Stimulated activated CD4-positive, alpha-beta T cell treated with anti-CD3 and anti-CD28 coated beads, Interleukin-1b, Interleukin-23, amount 100 ng/mL, for 1 hour (primary cell): ENCODE results near the gene ATCAY.

ENCODE experiments used
- DNase-seq, 2 donors: peaks; one replicate each; pipeline ENCODE4 v3.0.0-alpha.2; 2020; ENCODE audit warnings: low read depth in 2 of 2

ATCAY gene

DNA sequence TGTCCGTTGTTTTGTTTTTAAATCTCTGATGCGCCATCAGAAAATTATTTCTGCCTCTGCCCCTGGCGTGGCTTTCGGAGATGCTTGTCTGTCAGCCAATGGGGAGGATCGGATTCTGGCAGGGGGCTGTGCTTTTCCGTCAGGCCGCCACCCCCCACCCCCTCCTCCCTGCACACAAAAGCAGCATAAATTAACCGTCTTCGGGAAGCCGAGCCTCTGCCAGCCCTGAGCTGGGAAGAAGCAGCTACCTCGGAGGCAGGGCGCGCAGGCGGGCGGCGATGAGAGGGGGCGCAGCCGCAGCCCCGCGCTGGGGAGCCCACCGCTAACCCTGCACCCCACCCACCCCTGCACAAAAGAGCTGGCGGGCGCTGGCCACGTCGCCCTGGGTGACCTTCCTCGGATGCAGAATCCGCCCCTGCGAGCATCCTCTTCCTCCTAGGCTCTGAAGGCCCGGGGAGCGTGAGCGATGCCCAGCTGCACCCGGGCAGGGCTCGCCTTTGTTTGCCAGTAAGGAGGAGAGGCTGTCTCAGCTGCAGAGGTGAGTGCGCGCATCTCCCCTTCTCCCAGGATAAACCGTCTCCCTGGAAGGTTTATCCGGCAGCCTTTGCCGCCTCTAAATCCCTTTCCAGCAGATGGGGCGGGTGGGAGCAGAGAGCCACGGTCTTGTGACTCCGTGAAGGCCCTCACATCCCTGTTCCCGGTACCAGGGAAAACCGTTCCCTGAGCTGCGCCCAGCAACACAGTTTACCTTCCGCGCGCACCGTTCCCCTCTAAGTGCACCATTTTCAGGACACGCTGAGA lies at the start of gene ATCAY:
Gene ATCAY (plus strand): TSS at position 215 of the 801 bp plus-strand sequence. CDS start 5,083 bp downstream, outside the sequence.
- DNase-seq: no peak

- DNase-seq: no peak
Observed at GRCh38 chr19:3831601-3832000, 48.9 kb upstream of the ATCAY start.

DNA sequence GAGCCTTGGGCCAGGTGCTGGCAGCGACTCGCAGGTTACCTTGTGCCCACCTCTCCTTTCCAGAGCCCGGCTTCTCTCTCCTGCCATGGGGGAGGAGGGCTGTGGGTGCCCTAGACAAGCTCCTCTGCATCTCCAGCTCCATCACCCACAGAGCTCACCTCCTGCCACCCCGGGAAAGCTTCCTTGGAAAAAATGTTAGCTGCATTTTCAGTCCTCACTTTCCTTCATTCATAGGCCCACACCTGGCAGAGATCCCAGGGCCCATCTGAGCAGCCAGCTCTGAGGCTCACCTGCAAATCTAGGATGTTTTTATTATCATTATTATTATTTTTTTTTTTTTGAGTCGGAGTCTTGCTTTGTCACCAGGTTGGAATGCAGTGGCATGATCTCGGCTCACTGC lies 48.5 kb upstream of the ATCAY start:
- no peak for DNase-seq

GRCh38 chr19:3833578-3834348 lies 46.7 kb upstream of the ATCAY start:
- no peak for DNase-seq

DNA sequence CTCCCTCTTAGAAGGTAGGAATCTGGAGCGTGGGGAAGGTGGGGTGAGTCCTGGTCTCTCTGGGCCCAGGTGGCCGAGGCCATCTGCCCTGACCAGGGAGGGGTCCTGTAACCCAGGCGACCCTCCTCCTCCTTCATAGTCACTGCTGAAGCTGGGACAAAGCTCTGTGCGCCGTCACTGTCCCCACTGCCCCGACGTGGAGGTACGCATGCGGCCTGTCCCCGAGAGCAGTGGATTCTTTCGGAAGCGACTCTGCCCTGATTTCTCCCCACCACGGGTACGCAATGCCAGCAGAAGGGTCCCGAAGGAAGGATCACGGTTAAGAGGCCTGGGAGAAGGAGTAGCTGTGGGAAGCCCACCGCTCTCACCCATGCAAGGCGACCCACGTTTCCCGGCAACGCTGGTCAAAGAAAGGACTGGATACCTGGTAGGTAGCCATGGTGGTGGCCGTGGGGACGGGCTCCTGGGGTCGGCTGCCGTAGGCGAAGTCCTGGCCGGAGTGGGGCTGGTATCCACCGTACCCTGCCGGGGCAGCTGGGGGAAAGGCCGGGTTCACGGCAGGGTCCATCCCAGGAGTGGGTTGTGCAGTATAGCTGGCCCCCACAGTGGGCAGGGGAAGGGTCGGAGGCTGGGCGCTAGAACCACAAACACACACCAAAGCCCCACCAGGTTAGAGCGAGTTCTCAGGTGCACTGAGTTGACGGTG lies 46.0 kb upstream of the ATCAY start:
- DNase-seq: no peak

- DNase-seq: no peak
Observed at GRCh38 chr19:3835055-3835435, 45.4 kb upstream of the ATCAY start.

GRCh38 chr19:3836887-3837286 lies 43.6 kb upstream of the ATCAY start:
- no peak for DNase-seq

GRCh38 chr19:3837332-3837731 lies 43.2 kb upstream of the ATCAY start:
- DNase-seq: no peak

- no peak for DNase-seq
Observed at GRCh38 chr19:3837922-3838321, 42.6 kb upstream of the ATCAY start.

GRCh38 chr19:3838661-3839060 lies 41.8 kb upstream of the ATCAY start:
- no peak for DNase-seq

- no peak for DNase-seq
Observed at GRCh38 chr19:3839941-3840340, 40.5 kb upstream of the ATCAY start.

GRCh38 chr19:3840804-3841203 lies 39.7 kb upstream of the ATCAY start:
- DNase-seq: no peak

DNA sequence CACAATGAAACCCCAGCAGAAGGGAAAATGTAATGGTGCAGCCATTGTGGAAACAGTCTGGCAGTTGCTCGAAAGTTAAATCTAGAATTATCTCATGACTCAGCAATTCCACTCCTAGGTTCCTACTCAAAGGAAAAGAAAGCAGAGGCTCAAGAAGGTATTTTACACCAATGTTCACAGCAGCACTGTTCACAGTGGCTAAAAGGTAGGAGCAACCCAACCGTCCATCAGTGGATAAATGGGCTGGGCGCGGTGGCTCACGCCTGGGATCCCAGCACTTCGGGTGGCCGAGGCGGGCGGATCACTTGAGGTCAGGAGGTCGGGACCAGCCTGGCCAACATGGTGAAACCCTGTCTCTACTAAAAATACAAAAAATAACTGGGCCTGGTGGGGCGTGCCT lies 37.5 kb upstream of the ATCAY start:
- DNase-seq: no peak

DNA sequence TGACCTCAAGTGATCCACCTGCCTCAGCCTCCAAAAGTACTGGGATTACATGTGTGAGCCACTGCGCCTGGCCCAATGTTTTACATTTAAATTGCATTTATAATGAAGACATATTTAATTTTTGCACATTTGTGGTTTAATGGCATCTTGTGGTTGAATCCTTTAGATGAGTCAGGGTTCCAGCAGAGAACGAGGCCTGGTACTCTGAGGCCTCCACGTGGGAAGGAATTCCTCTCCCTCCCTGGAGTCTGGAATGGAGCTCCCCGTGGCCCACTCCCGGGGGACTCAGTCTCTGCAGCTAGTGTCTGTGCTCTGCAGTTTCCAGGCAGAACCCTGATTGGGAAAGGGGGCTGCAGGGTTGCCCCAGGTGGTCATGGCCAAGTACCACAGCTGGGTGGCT lies 35.9 kb upstream of the ATCAY start:
- no peak for DNase-seq

GRCh38 chr19:3849092-3849491 lies 31.4 kb upstream of the ATCAY start:
- peak in 1 of 2 donors; percentile 27 for DNase-seq

- no peak for DNase-seq
Observed at GRCh38 chr19:3849787-3850186, 30.7 kb upstream of the ATCAY start.

GRCh38 chr19:3850320-3850972 lies 30.0 kb upstream of the ATCAY start:
- no peak for DNase-seq

DNA sequence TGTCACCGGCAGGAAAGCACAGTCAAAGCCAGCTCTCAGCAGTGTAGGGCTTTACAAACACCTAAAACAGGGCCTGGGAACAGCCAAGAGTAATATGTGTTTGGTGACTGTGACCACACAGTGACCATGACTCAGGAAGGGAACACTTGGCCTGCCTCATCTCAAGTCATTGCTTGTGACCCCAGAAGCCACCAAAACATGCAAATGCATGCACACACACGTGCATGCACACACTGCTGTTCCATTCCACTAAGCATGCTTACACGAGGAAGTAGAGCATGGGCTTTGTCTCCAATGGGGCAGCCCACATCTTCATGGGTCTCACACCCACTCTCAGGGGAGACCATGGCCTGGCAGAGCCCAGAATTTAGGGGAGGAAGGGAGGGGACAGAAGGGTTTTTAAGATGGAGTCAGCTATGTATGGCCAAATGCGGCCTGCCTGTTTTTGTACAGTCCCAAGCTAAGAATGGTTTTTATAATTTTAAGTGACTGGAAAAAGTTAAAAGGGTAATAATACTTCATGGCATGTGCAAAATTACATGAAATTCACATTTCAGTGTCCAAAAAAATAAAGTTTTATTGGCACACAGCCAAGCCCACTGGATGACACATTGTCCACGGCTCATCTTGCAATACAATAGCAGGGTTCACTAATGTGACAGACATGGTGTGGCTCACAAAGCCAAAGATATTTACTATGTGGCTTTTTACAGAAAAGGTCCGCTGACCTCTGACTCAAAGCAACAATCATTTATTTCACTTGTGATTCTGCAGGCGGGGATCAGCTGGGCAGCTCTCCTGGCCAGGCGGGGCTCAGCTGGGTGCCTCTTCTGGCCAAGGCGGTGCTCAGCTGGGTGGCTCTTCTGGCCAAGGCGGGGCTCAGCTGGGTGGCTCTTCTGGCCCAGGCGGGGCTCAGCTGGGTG lies 29.0 kb upstream of the ATCAY start:
- no peak for DNase-seq

- DNase-seq: no peak
Observed at GRCh38 chr19:3852177-3852511, 28.3 kb upstream of the ATCAY start.

GRCh38 chr19:3852614-3853254 lies 27.8 kb upstream of the ATCAY start:
- peak in 1 of 2 donors; percentile 3 for DNase-seq

DNA sequence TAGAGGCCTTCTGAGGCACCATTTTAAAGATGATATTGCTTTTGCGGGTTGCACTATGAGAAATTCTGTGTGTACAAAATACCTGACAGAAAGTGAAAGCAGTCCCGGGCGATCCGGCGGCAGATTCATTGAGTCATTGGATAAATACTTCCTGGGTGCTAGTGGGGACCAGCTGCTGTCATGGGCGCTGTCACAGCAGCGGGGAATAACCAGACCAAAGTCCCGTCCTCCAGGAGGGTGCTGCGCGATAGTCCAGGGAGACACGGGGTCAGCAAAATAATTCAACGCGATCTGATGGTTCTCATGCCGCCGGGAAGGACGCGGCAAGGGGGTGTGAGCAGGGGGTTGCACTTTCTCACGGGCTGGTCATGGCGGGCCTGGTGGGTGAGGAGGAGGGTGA lies 25.2 kb upstream of the ATCAY start:
- DNase-seq: no peak
